Esophagus squamous epithelium (tissue), 5 donors: ENCODE measurements around the gene DUSP12. TPM values are rescaled to one million over a fixed set of nuclear protein-coding genes. Genes with fewer than 3 reads are reported as not detected.

Source experiments
- DNase-seq: peaks from one replicate; lab custom pipeline; 2025; lab: John Stamatoyannopoulos, UW
- H3K27ac ChIP-seq, 4 donors: fragments of 200-600 bp; sonication (generic); one replicate each; pipeline ENCODE4 v1.5.1; 2016 to 2019; ENCODE audit warnings: mild to moderate bottlenecking in 1 of 4
- H3K27me3 ChIP-seq, 4 donors: fragments of 200-600 bp; sonication (generic); 1 replicate in 3 of 4; 2 replicates in 1 of 4; pipeline versions ENCODE4 v1.5.1 to v1.6.0; 2017 to 2021; ENCODE audit warnings: antibody characterized with exemption in 1 of 4
- H3K36me3 ChIP-seq, 3 donors: fragments of 200-600 bp; sonication (generic); one replicate each; pipeline ENCODE4 v1.5.1; 2016 to 2019
- H3K4me1 ChIP-seq, 3 donors: fragments of 200-600 bp; sonication (generic); one replicate each; pipeline ENCODE4 v1.5.1; 2017 to 2019
- H3K4me3 ChIP-seq, 4 donors: fragments of 200-600 bp; sonication (generic); 1 replicate in 3 of 4; 2 replicates in 1 of 4; pipeline ENCODE4 v1.5.1; 2016 to 2019; ENCODE audit warnings: mild to moderate bottlenecking in 2 of 4, moderate library complexity in 1 of 4
- H3K9me3 ChIP-seq, 3 donors: fragments of 200-600 bp; sonication (generic); one replicate each; pipeline ENCODE4 v1.5.1; 2016 to 2019
- POLR2A ChIP-seq, 4 donors: fragments of 450-650 bp; IDR thresholded peaks; one replicate each; pipeline ENCODE4 v1.6.1; 2017; ENCODE audit warnings: antibody characterized with exemption in 4 of 4, mild to moderate bottlenecking in 4 of 4, moderate library complexity in 3 of 4
- WGBS, 2 donors: methylation state at CpG; one replicate each; pipeline ENCODE4 v1.1.5; 2018; 5-methylcytosine and 5-hydroxymethylcytosine counted together
- intact Hi-C: fragments of 100-400 bp; cut with DNase I; formaldehyde crosslinking; loops from one replicate; pipeline ENCODE4 v1.15.0; 2022
- total RNA-seq, 4 donors: library from RNA; depleted of rRNA; stranded (reverse); fragments of >200 nt; gene quantifications; one replicate each; pipeline ENCODE4 v1.1.0, GENCODE V29; 2016
- TF ChIP-seq, protein P1 (sequence below), 6 experiments: fragments of 450-650 bp in 4 of 6; fragments of 200-600 bp in 2 of 6; sonication (generic) in 2 of 6; IDR thresholded peaks; one replicate each; pipeline ENCODE4 v1.5.1; 2016 to 2019; ENCODE audit warnings: antibody characterized with exemption in 6 of 6, mild to moderate bottlenecking in 4 of 6, moderate library complexity in 4 of 6
- donor health status: DM: yes; HTN: yes; CAD: no.

DUSP12 gene
- total RNA-seq, 4 donors from 2014 or later = 6.0 to 24.0 (median 15.1) TPM

DNA sequence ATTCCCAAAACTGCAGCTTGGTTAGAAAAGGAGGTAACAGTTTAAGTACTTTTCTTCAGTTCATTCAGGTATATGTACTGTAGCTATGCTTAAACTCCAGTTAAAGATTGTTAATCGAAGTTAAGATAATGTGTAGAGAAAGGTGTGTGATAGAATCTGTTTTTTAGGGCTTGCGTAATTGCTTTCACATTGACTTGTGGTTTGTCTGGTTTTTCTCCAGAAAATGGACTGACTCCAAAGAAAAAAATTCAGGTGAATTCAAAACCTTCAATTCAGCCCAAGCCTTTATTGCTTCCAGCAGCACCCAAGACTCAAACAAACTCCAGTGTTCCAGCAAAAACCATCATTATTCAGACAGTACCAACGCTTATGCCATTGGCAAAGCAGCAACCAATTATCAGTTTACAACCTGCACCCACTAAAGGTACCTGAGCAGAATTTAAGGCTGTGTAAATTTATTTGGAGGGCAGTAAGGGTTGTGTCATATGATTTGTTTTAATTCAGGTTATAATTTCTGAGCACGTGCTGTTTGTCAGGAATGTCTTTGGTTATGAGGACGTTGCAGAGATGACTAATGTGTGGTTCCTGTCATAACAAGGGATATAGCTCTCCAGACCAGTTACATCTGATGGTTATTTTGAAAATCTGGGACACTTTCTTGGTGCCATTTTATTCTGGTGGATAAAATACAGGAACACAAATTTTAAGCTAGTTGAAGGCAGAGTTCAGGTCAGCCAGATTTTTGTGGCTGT lies 42.5 kb downstream of the DUSP12 start:
- 72 to 81% methylated on average over 5 of the region's 5 CpGs for WGBS, 2 donors
- no peaks in the 10 kb centered on the region for H3K27me3 ChIP-seq
- H3K4me3 ChIP-seq = no peak overlapping the region
- intact Hi-C loops = loop anchor here (10.0 kb wide), 1 partner anchor 243 kb away; no protein-coding TSS in a partner anchor
- TF ChIP-seq, protein P1, sequence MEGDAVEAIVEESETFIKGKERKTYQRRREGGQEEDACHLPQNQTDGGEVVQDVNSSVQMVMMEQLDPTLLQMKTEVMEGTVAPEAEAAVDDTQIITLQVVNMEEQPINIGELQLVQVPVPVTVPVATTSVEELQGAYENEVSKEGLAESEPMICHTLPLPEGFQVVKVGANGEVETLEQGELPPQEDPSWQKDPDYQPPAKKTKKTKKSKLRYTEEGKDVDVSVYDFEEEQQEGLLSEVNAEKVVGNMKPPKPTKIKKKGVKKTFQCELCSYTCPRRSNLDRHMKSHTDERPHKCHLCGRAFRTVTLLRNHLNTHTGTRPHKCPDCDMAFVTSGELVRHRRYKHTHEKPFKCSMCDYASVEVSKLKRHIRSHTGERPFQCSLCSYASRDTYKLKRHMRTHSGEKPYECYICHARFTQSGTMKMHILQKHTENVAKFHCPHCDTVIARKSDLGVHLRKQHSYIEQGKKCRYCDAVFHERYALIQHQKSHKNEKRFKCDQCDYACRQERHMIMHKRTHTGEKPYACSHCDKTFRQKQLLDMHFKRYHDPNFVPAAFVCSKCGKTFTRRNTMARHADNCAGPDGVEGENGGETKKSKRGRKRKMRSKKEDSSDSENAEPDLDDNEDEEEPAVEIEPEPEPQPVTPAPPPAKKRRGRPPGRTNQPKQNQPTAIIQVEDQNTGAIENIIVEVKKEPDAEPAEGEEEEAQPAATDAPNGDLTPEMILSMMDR (IDR thresholded peaks at IDR 0.05) = no peak
- TF ChIP-seq POLR2A (IDR thresholded peaks at IDR 0.05) = no peak
- DNase-seq = no peak
- no peaks in the 10 kb centered on the region for H3K4me1 ChIP-seq
- H3K27ac ChIP-seq = no peak overlapping the region
- H3K9me3 ChIP-seq = no peaks in the 10 kb centered on the region
- H3K36me3 ChIP-seq = peaks cover 0 to 92% (median 13%) of the 10 kb centered on the region in 3 donors

DNA sequence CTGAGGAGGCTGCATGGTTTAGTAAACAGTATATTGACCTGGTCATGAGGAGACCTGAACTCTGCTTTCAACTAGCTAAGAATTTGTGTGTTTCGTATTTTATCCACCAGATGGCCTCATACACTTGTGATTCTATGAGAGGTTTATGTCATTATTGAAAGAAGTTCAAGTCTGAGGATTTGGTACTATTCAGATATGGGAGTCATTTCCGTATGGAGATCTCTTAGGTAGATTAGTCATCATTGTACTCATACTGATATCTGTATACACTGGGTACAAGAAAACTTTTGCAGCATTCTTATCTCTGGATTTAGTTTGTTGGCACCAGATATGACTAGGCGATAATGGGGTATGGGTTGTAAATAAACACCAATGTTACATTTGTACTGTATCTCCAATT lies 43.2 kb downstream of the DUSP12 start:
- H3K4me3 ChIP-seq = no peak overlapping the region
- no peak for DNase-seq
- no peak for TF ChIP-seq POLR2A (IDR thresholded peaks at IDR 0.05)
- TF ChIP-seq, protein P1 (IDR thresholded peaks at IDR 0.05) = peak in 5 of 6 experiments; percentile 40 to 70 (median 53)

GRCh38 chr1:161799792-161800191 lies 50.2 kb downstream of the DUSP12 start:
- no peak overlapping the region for H3K27ac ChIP-seq
- H3K4me1 ChIP-seq = no peaks in the 10 kb centered on the region
- H3K9me3 ChIP-seq = no peaks in the 10 kb centered on the region
- H3K27me3 ChIP-seq = no peaks in the 10 kb centered on the region
- no peak overlapping the region for H3K4me3 ChIP-seq
- intact Hi-C loops = loop anchor here (10.0 kb wide), 1 partner anchor 235 kb away; no protein-coding TSS in a partner anchor
- WGBS, 2 donors = 88 to 96% methylated on average over 1 of the region's 1 CpG
- DNase-seq = no peak
- TF ChIP-seq, protein P1 (IDR thresholded peaks at IDR 0.05) = no peak
- TF ChIP-seq POLR2A (IDR thresholded peaks at IDR 0.05) = no peak
- peaks cover 0 to 88% (median 5%) of the 10 kb centered on the region in 3 donors for H3K36me3 ChIP-seq

More for the DNA sequence above, 43.2 kb downstream of the DUSP12 start:
- no peak overlapping the region for H3K27ac ChIP-seq
- intact Hi-C loops = loop anchor here (10.0 kb wide), 1 partner anchor 242 kb away; no protein-coding TSS in a partner anchor
- no peaks in the 10 kb centered on the region for H3K27me3 ChIP-seq
- no peaks in the 10 kb centered on the region for H3K9me3 ChIP-seq
- 31 to 43% methylated on average over 3 of the region's 3 CpGs for WGBS, 2 donors
- peaks cover 0 to 92% (median 16%) of the 10 kb centered on the region in 3 donors for H3K36me3 ChIP-seq
- H3K4me1 ChIP-seq = no peaks in the 10 kb centered on the region

- Histone ChIP-seq H3K36me3 (peaks cover 0 to 84% (median 4%) of the 10 kb centered on the region in 3 donors), H3K9me3 (no peaks in the 10 kb centered on the region), H3K27ac (no peak overlapping the region), H3K4me1 (no peaks in the 10 kb centered on the region), H3K27me3 (no peaks in the 10 kb centered on the region), H3K4me3 (no peak overlapping the region)
- no peak for DNase-seq
- TF ChIP-seq, protein P1 (IDR thresholded peaks at IDR 0.05) = no peak
- TF ChIP-seq POLR2A (IDR thresholded peaks at IDR 0.05) = no peak
- 73 to 76% methylated on average over 6 to 7 of the region's 7 CpGs for WGBS, 2 donors
- intact Hi-C loops = no loop called here
Observed at GRCh38 chr1:161801955-161802354, 52.4 kb downstream of the DUSP12 start.

DNA sequence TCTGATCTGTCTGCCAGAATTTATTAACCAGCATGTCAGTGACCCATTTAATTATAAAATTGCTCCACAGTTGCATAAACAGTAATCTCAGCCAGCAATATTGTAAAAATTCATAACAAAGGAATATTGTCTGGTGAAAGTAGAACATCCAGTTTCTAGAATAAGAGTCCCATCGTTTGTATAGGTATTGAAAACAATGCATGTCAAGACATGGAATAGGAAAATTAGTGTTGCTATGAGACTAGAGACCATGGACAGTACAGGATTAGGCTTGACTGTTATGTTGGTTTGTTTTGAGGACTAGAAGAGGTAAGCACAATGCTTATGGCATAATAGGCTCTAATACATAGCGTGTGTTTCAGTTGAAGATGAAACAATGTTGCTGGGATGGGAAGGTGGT lies 53.6 kb downstream of the DUSP12 start:
- H3K4me1 ChIP-seq = no peaks in the 10 kb centered on the region
- no peak overlapping the region for H3K4me3 ChIP-seq
- no peaks in the 10 kb centered on the region for H3K9me3 ChIP-seq
- no peak overlapping the region for H3K27ac ChIP-seq
- TF ChIP-seq POLR2A (IDR thresholded peaks at IDR 0.05) = no peak
- TF ChIP-seq, protein P1 (IDR thresholded peaks at IDR 0.05) = no peak
- intact Hi-C loops = no loop called here
- H3K27me3 ChIP-seq = no peaks in the 10 kb centered on the region
- DNase-seq = no peak
- peaks cover 0 to 76% (median 0%) of the 10 kb centered on the region in 3 donors for H3K36me3 ChIP-seq
- WGBS, 2 donors = 51 to 56% methylated on average over 2 of the region's 2 CpGs
